ENCODE data around the gene MACROD1.

DNA sequence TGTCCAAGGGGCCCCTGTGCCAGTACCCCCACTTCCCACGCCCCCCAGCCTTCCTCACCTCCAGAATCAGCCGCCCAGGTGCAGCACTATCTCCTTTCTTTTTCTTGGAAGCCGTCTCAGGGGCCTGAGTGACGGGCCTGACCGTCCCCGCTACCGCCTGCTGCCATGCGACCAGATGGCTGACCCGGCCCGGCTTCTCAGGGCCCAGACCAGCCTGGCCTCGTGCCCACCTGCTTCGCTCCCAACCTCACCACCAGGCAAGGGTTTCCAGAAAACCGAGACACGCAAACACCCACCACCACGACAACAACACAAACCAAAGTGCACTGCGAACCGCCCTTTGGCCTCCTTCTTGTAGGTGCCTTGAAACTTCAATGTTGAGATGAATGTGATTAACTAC lies 39.1 kb downstream of the MACROD1 start:
- no peak for TF ChIP-seq ZNF785 (CRISPR knock-in tag; IDR thresholded peaks at IDR 0.05)
- TF ChIP-seq, protein P1, sequence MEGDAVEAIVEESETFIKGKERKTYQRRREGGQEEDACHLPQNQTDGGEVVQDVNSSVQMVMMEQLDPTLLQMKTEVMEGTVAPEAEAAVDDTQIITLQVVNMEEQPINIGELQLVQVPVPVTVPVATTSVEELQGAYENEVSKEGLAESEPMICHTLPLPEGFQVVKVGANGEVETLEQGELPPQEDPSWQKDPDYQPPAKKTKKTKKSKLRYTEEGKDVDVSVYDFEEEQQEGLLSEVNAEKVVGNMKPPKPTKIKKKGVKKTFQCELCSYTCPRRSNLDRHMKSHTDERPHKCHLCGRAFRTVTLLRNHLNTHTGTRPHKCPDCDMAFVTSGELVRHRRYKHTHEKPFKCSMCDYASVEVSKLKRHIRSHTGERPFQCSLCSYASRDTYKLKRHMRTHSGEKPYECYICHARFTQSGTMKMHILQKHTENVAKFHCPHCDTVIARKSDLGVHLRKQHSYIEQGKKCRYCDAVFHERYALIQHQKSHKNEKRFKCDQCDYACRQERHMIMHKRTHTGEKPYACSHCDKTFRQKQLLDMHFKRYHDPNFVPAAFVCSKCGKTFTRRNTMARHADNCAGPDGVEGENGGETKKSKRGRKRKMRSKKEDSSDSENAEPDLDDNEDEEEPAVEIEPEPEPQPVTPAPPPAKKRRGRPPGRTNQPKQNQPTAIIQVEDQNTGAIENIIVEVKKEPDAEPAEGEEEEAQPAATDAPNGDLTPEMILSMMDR (IDR thresholded peaks at IDR 0.05 in 2 of 3, conservative IDR thresholded peaks at IDR 0.05 in 1 of 3; ENCODE audit: insufficient read depth in 2 of 3, low read depth in 1 of 3, low read length in 3 of 3): no peak
- TF ChIP-seq, protein P2, sequence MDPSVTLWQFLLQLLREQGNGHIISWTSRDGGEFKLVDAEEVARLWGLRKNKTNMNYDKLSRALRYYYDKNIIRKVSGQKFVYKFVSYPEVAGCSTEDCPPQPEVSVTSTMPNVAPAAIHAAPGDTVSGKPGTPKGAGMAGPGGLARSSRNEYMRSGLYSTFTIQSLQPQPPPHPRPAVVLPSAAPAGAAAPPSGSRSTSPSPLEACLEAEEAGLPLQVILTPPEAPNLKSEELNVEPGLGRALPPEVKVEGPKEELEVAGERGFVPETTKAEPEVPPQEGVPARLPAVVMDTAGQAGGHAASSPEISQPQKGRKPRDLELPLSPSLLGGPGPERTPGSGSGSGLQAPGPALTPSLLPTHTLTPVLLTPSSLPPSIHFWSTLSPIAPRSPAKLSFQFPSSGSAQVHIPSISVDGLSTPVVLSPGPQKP (CRISPR knock-in tag; IDR thresholded peaks at IDR 0.05): no peak
- TF ChIP-seq SMAD1 (IDR thresholded peaks at IDR 0.05; ENCODE audit: low read depth, low read length, partially characterized antibody): no peak
- no peak for TF ChIP-seq EGR1 (conservative IDR thresholded peaks at IDR 0.05)
- TF ChIP-seq ZNF174 (CRISPR knock-in tag; IDR thresholded peaks at IDR 0.05): no peak
- TF ChIP-seq BRCA1 (IDR thresholded peaks at IDR 0.05): no peak
- no peak for TF ChIP-seq BRCA1 (CRISPR knock-in tag; IDR thresholded peaks at IDR 0.05)
